Stomach (tissue), 9 donors: ENCODE data around the gene NLRP12. TPM values are rescaled to one million over a fixed set of nuclear protein-coding genes. Genes with fewer than 3 reads are reported as not detected.

Source experiments
- DNase-seq, 2 donors: peaks; one replicate each; pipeline versions ENCODE4 v3.0.0 to v3.0.0-alpha.2; 2013 to 2019
- H3K27ac ChIP-seq, 5 donors: fragments of 200-600 bp in 4 of 5; sonication (generic) in 4 of 5; one replicate each; pipeline ENCODE4 v1.5.1; 2013 to 2019; ENCODE audit warnings: mild to moderate bottlenecking in 1 of 5, moderate library complexity in 1 of 5
- H3K27me3 ChIP-seq, 3 donors: fragments of 200-600 bp; sonication (generic); one replicate each; pipeline ENCODE4 v1.5.1; 2017 to 2019; ENCODE audit warnings: mixed run types in 1 of 3
- H3K36me3 ChIP-seq, 4 donors: fragments of 200-600 bp; sonication (generic); 1 replicate in 3 of 4; 2 replicates in 1 of 4; pipeline ENCODE4 v1.5.1; 2016 to 2019
- H3K4me1 ChIP-seq, 4 donors: fragments of 200-600 bp; sonication (generic); one replicate each; pipeline ENCODE4 v1.5.1; 2016 to 2019
- H3K4me3 ChIP-seq, 4 donors: fragments of 200-600 bp; sonication (generic) in 3 of 4; one replicate each; pipeline ENCODE4 v1.5.1; 2016 to 2019; ENCODE audit warnings: mild to moderate bottlenecking in 1 of 4
- H3K9me3 ChIP-seq, 4 donors: fragments of 200-600 bp; sonication (generic); one replicate each; pipeline ENCODE4 v1.5.1; 2016 to 2019
- EP300 ChIP-seq: sonication (generic); formaldehyde crosslinking; IDR thresholded peaks from one replicate; pipeline ENCODE4 v1.6.1; 2017; ENCODE audit warnings: antibody characterized with exemption
- POLR2A ChIP-seq, 4 donors: fragments of 450-650 bp; IDR thresholded peaks; one replicate each; pipeline ENCODE4 v1.6.1; 2016; ENCODE audit warnings: antibody characterized with exemption in 4 of 4, control low read depth in 2 of 4, mild to moderate bottlenecking in 1 of 4, moderate library complexity in 1 of 4
- POLR2AphosphoS5 ChIP-seq, 3 donors: sonication (generic); formaldehyde crosslinking; IDR thresholded peaks; one replicate each; pipeline ENCODE4 v1.6.1; 2016; ENCODE audit warnings: antibody characterized with exemption in 3 of 3
- WGBS, 5 donors: extraction: QIAGEN DNeasy Blood & Tissue Kit in 3 of 5; methylation state at CpG; one replicate each; pipeline versions ENCODE4 v1.1.5 to v1.1.7; 2013 to 2018; 5-methylcytosine and 5-hydroxymethylcytosine counted together
- intact Hi-C: fragments of 100-400 bp; cut with DNase I; formaldehyde crosslinking; loops from one replicate; pipeline ENCODE4 v1.15.1; 2023; ENCODE audit warnings: low total_unique reads
- polyA plus RNA-seq, 3 donors: library from polyadenylated mRNA; stranded (reverse); fragments of 200-250 nt; gene quantifications; one replicate each; pipeline ENCODE4 v1.2.3, GENCODE V29; 2013
- total RNA-seq, 5 donors: library from RNA; depleted of rRNA; stranded (reverse); fragments of >200 nt; gene quantifications; one replicate each; pipeline versions ENCODE4 v1.1.0 to v1.2.3, GENCODE V29; 2014 to 2016
- TF ChIP-seq, protein P1 (sequence below), 7 experiments: fragments of 450-650 bp in 4 of 7; fragments of 200-600 bp in 3 of 7; sonication (generic) in 3 of 7; IDR thresholded peaks; one replicate each; pipeline ENCODE4 v1.5.1; 2016 to 2019; ENCODE audit warnings: antibody characterized with exemption in 7 of 7, control low read depth in 2 of 7, mild to moderate bottlenecking in 1 of 7
- donor health status: healthy with polysubstance abuse.
- donor health status: Bipolar disorder and iron deficiency.
- donor health status: healthy.

NLRP12 gene
- total and polyA plus RNA-seq, 8 donors, result 0.05 to 0.18 (median 0.06) TPM; not detected in 5

- Histone ChIP-seq H3K27me3 (no peaks in the 10 kb centered on the region), H3K4me1 (no peaks in the 10 kb centered on the region), H3K36me3 (peaks cover 0 to under 1% (median 0%) of the 10 kb centered on the region in 4 donors), H3K4me3 (no peak overlapping the region), H3K9me3 (no peaks in the 10 kb centered on the region), H3K27ac (no peak overlapping the region)
- intact Hi-C loops, result no loop called here
- DNase-seq, result no peak
- TF ChIP-seq POLR2A (IDR thresholded peaks at IDR 0.05), result no peak
- TF ChIP-seq, protein P1, sequence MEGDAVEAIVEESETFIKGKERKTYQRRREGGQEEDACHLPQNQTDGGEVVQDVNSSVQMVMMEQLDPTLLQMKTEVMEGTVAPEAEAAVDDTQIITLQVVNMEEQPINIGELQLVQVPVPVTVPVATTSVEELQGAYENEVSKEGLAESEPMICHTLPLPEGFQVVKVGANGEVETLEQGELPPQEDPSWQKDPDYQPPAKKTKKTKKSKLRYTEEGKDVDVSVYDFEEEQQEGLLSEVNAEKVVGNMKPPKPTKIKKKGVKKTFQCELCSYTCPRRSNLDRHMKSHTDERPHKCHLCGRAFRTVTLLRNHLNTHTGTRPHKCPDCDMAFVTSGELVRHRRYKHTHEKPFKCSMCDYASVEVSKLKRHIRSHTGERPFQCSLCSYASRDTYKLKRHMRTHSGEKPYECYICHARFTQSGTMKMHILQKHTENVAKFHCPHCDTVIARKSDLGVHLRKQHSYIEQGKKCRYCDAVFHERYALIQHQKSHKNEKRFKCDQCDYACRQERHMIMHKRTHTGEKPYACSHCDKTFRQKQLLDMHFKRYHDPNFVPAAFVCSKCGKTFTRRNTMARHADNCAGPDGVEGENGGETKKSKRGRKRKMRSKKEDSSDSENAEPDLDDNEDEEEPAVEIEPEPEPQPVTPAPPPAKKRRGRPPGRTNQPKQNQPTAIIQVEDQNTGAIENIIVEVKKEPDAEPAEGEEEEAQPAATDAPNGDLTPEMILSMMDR (IDR thresholded peaks at IDR 0.05), result no peak
- no peak for TF ChIP-seq EP300
- no peak for TF ChIP-seq POLR2AphosphoS5 (IDR thresholded peaks at IDR 0.05)
- WGBS, 5 donors, result 82 to 86% (median 82%) methylated on average over 8 to 13 of the region's 13 CpGs
Observed at GRCh38 chr19:53810187-53810546, 13.9 kb downstream of the NLRP12 start.

DNA sequence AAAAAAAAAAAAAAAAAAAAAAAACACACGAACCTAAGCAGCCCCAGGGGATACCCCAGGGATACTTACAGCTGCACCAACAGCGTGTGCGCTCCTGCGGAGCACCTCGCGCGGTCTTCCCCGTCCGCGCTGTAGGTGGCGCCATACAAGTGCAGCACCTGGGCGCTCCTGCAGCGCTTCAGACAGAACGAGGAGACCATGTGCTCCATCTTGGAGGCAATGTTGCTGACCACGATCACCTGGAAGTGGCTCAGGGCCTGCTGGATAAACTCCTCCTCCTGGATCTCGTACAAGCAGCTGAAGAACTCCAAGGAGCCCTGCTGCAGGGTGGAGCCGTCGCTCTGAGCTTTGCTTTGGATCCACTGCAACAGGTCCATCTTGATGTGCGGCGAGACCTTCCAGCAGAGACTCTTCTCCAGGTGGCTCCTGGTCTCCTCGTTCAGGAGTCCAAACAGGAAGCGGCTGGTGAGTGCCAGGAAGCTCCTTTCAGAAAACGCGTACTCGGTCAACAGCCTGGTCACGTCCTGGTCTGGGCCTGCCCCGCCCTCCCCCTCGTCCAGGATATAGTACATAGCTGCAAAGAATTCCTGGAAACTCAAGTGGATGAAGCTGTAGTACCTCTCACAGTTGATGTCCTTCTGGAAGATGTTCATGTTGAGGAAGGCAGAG lies 14.5 kb downstream of the NLRP12 start:
- Histone ChIP-seq H3K36me3 (peaks cover 0 to 6% (median 0%) of the 10 kb centered on the region in 4 donors), H3K4me3 (no peak overlapping the region), H3K9me3 (no peaks in the 10 kb centered on the region), H3K4me1 (no peaks in the 10 kb centered on the region), H3K27ac (no peak overlapping the region), H3K27me3 (no peaks in the 10 kb centered on the region)
- peak in 1 of 2 donors; percentile 30 for DNase-seq
- WGBS, 5 donors, result 67 to 78% (median 74%) methylated on average over 21 to 28 of the region's 28 CpGs
- intact Hi-C loops, result no loop called here
- TF ChIP-seq, protein P1 (IDR thresholded peaks at IDR 0.05), result no peak
- no peak for TF ChIP-seq POLR2AphosphoS5 (IDR thresholded peaks at IDR 0.05)
- no peak for TF ChIP-seq EP300
- no peak for TF ChIP-seq POLR2A (IDR thresholded peaks at IDR 0.05)

GRCh38 chr19:53808710-53809125 lies 15.4 kb downstream of the NLRP12 start:
- TF ChIP-seq, protein P1 (IDR thresholded peaks at IDR 0.05), result peak in 3 of 7 experiments; percentile 5 to 16 (median 15)
- no peak for TF ChIP-seq EP300
- 19 to 28% (median 21%) methylated on average over 5 of the region's 5 CpGs for WGBS, 5 donors
- Histone ChIP-seq H3K9me3 (no peaks in the 10 kb centered on the region), H3K36me3 (peaks cover 0 to 6% (median 0%) of the 10 kb centered on the region in 4 donors), H3K27ac (no peak overlapping the region), H3K27me3 (no peaks in the 10 kb centered on the region), H3K4me3 (no peak overlapping the region), H3K4me1 (no peaks in the 10 kb centered on the region)
- DNase-seq, result peak in 1 of 2 donors; percentile 51
- intact Hi-C loops, result no loop called here

- H3K27me3 ChIP-seq, result no peaks in the 10 kb centered on the region
- H3K27ac ChIP-seq, result no peak overlapping the region
- DNase-seq, result no peak
- H3K4me1 ChIP-seq, result no peaks in the 10 kb centered on the region
- 84 to 88% (median 86%) methylated on average over 7 to 9 of the region's 9 CpGs for WGBS, 5 donors
- peaks cover 0 to 6% (median 0%) of the 10 kb centered on the region in 4 donors for H3K36me3 ChIP-seq
- H3K4me3 ChIP-seq, result no peak overlapping the region
- intact Hi-C loops, result no loop called here
- TF ChIP-seq POLR2AphosphoS5 (IDR thresholded peaks at IDR 0.05), result no peak
- TF ChIP-seq, protein P1 (IDR thresholded peaks at IDR 0.05), result no peak
- TF ChIP-seq EP300, result no peak
- no peak for TF ChIP-seq POLR2A (IDR thresholded peaks at IDR 0.05)
- H3K9me3 ChIP-seq, result no peaks in the 10 kb centered on the region
Observed at GRCh38 chr19:53801257-53801656, 22.9 kb downstream of the NLRP12 start.
